Subcutaneous adipose tissue (tissue), 4 donors: ENCODE data around the gene ODAD4. TPM values are rescaled to one million over a fixed set of nuclear protein-coding genes. Genes with fewer than 3 reads are reported as not detected.

Experiments
- total RNA-seq, 4 donors: library from RNA; depleted of rRNA; stranded (reverse); fragments of >200 nt; gene quantifications; one replicate each; pipeline ENCODE4 v1.1.0, GENCODE V29; 2016
- TF ChIP-seq, protein P1 (sequence below): fragments of 450-650 bp; IDR thresholded peaks from one replicate; pipeline ENCODE4 v1.5.1; 2016; ENCODE audit warnings: low read depth, mild to moderate bottlenecking, control low read depth, antibody characterized with exemption, moderate library complexity

ODAD4 gene
- total RNA-seq, 4 donors from 2014 or later, result 0.33 to 0.88 (median 0.44) TPM

DNA sequence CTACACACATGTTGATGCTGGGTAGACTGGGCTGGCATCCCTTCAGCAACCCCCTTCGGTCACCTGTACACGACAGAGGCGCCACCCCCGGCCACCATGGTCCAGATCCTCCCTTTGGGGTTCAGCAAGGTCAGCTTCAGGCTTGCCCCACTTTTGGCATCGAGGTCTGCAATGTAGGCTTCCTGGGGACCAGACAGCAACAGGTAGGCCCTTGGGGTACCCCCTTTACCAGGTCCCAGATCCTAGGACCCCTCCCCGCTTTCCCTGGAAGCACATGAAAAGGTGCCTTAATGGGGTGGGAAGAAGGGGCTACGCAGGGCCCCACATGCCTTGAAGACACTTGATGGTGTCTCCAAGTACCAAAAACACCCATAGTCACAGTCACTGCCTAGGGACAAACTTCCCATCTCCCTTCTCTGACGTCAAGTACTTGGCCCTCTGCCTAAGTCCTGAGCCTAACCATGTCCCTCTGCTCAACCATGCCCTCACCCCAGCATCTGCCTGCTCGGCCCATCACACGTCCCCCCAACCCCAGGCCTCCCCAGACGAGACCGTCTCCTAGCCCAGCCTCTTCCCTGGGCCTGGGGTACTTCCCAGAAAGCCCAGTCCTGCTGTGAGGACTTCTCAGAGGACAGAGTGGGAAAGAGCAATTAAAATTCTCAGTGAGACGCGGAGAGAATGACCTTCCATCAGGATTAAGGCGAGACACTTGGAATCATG is 23.8 kb upstream of the ODAD4 start:
- TF ChIP-seq, protein P1, sequence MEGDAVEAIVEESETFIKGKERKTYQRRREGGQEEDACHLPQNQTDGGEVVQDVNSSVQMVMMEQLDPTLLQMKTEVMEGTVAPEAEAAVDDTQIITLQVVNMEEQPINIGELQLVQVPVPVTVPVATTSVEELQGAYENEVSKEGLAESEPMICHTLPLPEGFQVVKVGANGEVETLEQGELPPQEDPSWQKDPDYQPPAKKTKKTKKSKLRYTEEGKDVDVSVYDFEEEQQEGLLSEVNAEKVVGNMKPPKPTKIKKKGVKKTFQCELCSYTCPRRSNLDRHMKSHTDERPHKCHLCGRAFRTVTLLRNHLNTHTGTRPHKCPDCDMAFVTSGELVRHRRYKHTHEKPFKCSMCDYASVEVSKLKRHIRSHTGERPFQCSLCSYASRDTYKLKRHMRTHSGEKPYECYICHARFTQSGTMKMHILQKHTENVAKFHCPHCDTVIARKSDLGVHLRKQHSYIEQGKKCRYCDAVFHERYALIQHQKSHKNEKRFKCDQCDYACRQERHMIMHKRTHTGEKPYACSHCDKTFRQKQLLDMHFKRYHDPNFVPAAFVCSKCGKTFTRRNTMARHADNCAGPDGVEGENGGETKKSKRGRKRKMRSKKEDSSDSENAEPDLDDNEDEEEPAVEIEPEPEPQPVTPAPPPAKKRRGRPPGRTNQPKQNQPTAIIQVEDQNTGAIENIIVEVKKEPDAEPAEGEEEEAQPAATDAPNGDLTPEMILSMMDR, result no peak

DNA sequence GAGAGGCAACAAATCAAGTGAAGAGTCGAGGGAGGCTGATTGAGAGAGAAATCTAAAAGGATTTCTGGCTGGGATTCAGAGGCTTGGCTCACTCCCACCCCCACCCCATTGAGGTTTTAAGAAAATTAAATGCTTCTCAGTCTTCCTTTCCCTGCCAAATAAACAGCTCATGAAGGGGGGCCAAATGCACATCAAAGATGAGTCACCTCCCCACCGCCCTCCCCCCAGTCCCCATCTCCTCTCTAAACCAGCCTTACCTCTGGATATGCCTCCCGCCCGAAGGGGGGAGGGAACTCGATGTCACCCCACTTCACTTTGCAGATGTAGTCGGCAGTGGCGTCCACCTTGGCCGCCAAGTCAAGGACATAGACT is 23.2 kb upstream of the ODAD4 start:
- TF ChIP-seq, protein P1, result no peak

DNA sequence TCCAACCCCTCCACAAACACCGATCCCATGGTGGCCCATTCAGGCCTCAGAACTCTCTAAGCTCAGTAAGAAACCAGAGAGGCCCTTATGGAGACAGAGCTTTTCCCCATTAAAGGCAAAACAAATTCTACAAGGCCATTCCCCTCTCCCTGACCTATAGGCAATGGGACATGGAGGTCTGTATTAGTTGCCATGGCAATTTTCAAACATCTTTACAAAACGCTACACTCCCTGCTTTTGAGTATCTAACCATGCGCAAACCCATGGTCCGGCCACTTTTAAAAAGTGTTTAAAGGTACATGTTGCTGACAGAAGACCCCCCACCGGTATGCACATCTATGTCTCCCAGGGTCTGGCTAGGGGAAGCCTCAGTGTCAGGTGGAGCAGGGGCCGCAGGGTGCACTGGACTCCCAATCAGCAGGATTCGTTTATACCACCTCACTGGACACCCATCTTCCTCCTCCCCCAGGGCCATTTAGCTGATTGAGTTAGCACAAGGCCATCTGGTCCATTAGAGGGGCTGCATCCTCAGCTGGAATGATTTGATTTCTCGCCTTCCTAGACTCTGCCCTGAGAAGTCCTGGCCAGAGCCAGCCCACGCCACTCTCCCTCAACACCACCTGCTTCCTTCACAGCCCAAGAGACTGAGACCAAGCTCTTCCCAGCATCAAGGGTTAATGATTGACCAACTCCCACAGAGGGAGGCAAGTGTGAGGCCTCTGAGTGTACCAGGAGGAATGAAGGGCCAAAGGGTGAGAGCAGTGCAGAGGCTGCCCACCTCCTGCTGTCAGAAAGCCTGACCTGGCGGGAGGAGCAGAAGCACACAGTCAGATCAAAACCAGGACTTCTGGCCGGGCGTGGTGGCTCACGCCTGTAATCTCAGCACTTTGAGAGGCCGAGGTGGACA is 22.5 kb upstream of the ODAD4 start:
- TF ChIP-seq, protein P1, result no peak

DNA sequence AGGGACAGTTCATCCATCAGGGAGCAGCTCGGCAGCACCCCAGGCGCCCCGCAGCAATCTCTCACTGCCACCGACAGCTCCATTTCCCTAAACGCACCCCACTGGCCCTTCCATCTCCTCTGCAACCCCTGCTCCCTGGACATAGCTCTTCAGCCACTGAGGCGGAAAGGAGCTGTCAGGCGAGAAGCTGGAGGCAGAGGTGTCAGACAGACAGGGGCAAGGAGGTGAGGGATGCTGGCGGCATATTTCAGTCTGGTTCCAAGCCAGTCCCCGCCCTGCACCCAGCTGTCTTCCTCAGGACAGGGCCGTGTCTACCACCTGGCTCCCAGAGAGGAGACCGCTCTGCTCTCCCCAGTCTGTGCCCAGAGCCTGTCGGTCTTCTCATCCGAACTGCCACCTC is 21.3 kb upstream of the ODAD4 start:
- TF ChIP-seq, protein P1, result no peak

DNA sequence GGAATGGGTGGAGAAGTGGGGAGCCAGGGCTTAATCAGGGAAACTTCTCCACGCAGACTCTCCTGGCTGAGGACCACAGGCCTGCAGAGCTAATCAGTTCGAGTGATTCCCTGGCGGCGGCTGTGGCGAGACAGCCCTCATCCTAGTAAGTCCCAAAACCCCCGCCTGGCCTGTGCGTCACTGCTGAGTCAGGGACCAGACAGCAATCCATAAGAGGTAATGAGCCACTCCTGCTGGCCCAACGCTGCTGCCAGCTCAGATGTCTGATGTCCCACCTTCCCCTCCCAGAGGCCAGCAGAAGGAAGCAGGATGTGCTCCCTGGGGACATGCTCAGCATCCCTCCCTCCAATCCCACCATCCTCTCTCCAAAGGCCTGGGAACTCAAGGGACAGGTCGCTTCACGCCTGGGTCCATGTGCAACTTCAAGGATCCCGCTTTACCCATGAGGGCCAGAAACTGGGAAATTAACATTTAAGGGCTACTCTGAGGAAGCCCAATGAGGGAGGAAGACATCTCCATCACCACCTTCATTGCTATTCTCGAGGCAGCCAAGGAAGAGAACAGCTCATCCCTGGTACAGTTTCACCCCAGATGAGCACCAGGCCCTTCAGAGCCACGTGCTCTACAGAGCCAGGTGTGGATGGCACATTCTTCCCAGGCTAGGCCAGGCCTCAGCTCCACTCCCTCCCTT is 19.6 kb upstream of the ODAD4 start:
- TF ChIP-seq, protein P1, result no peak

DNA sequence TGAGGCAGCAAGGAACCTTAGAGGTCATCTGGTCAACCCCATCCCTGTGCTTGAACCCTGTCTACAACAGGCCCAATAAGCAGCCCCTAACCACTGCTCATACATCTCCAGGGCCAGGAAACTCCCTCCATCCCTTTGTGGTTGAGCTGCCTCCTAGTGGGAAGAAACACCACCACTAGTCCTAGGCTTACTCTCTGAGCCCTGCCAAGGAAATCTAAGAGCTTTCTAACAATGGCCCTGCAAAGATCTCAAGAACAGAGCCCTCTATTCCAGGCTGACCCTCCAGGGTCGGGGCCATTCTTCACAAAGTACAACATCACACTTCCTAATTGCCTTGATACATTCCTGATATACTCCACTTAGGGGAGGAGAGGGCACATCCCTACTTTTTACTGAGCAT is 17.5 kb upstream of the ODAD4 start:
- TF ChIP-seq, protein P1, result no peak

DNA sequence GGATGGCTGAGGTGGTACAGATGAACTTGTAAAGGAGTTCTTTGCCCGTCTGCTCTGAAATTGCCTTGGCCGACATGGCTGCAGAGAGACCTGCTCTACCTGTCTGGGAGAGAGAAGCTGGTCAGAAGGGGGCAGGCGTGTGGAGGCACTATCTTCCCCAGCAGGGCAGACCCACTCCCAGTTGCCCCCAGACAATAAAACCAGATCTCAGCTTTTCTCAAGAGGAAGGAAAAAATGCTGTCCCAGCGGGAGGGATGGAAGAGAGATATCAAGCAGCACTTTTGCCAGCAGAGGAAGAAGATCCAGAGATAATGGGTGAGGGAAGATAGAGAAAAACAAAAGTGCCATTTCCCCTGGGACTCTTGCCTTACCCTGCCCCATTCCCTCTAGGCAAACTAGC is 16.6 kb upstream of the ODAD4 start:
- TF ChIP-seq, protein P1, result no peak
